Lung (tissue), 12 donors: Measurements from ENCODE around the gene MUC4. TPM values are rescaled to one million over a fixed set of nuclear protein-coding genes. Genes with fewer than 3 reads are reported as not detected.

Experiments
- ATAC-seq: fragments of 200-7000 bp; cut with Tn5 transposase; one replicate; pipeline ENCODE4 v1.9.1; 2020; ENCODE audit warnings: moderate number of reproducible peaks; ENCODE audit not compliant: insufficient read depth, low FRiP score
- DNase-seq, 3 donors: peaks; one replicate each; pipeline ENCODE4 v3.0.0-alpha.2; 2013 to 2017
- H3K27ac ChIP-seq, 2 donors: one replicate each; pipeline ENCODE4 v1.5.1; 2013; ENCODE audit warnings: mild to moderate bottlenecking in 2 of 2, moderate library complexity in 2 of 2, control low read depth in 1 of 2, inconsistent platforms in 1 of 2, low read depth in 1 of 2, low read length in 1 of 2
- H3K27me3 ChIP-seq, 3 donors: one replicate each; pipeline ENCODE4 v1.5.1; 2013; ENCODE audit warnings: low read length in 2 of 3; ENCODE audit not compliant: control insufficient read depth in 3 of 3, insufficient read depth in 3 of 3
- H3K36me3 ChIP-seq, 4 donors: one replicate each; pipeline ENCODE4 v1.5.1; 2013; ENCODE audit warnings: low read length in 4 of 4, mild to moderate bottlenecking in 1 of 4, moderate library complexity in 1 of 4; ENCODE audit not compliant: control insufficient read depth in 4 of 4, insufficient read depth in 4 of 4
- H3K4me1 ChIP-seq, 5 donors: one replicate each; pipeline ENCODE4 v1.5.1; 2013; ENCODE audit warnings: low read length in 5 of 5, mild to moderate bottlenecking in 2 of 5, moderate library complexity in 1 of 5; ENCODE audit not compliant: control insufficient read depth in 5 of 5, insufficient read depth in 5 of 5
- H3K4me3 ChIP-seq: one replicate; pipeline ENCODE4 v1.5.1; 2013; ENCODE audit warnings: mild to moderate bottlenecking, control low read depth, moderate library complexity
- H3K9ac ChIP-seq, 2 donors: one replicate each; pipeline ENCODE4 v1.5.1; 2013; ENCODE audit warnings: low read length in 2 of 2, control low read depth in 1 of 2; ENCODE audit not compliant: insufficient read depth in 1 of 2
- H3K9me3 ChIP-seq, 4 donors: one replicate each; pipeline ENCODE4 v1.5.1; 2013; ENCODE audit warnings: low read length in 3 of 4, mild to moderate bottlenecking in 1 of 4, moderate library complexity in 1 of 4; ENCODE audit not compliant: control insufficient read depth in 4 of 4, insufficient read depth in 3 of 4
- WGBS, 2 donors: extraction: QIAGEN DNeasy Blood & Tissue Kit; methylation state at CpG; one replicate each; pipeline ENCODE4 v1.1.7; 2013; 5-methylcytosine and 5-hydroxymethylcytosine counted together
- polyA plus RNA-seq, 2 donors: library from polyadenylated mRNA; stranded (reverse); fragments of 200-250 nt; gene quantifications; one replicate each; pipeline ENCODE4 v1.2.1, GENCODE V29; 2013
- total RNA-seq, 2 donors: library from RNA; depleted of rRNA in 1 of 2; stranded (reverse); fragments of >200 nt in 1 of 2; gene quantifications; one replicate each; pipeline ENCODE4 v1.2.1, GENCODE V29; 2014 to 2021
- TF ChIP-seq, protein P1 (sequence below): IDR thresholded peaks from 2 replicates; pipeline ENCODE4 v1.5.1; 2012; ENCODE audit warnings: mild to moderate bottlenecking; ENCODE audit errors: control extremely low read depth, extremely low read depth
- donor health status: control.
- donor health status: control.
- donor health status: Bipolar disorder and iron deficiency.
- donor health status: healthy.
- donor health status: DM: yes; HTN: yes; CAD: no.

MUC4 gene
- total and polyA plus RNA-seq, 4 donors, result 10.0 to 56.0 (median 21.9) TPM

DNA sequence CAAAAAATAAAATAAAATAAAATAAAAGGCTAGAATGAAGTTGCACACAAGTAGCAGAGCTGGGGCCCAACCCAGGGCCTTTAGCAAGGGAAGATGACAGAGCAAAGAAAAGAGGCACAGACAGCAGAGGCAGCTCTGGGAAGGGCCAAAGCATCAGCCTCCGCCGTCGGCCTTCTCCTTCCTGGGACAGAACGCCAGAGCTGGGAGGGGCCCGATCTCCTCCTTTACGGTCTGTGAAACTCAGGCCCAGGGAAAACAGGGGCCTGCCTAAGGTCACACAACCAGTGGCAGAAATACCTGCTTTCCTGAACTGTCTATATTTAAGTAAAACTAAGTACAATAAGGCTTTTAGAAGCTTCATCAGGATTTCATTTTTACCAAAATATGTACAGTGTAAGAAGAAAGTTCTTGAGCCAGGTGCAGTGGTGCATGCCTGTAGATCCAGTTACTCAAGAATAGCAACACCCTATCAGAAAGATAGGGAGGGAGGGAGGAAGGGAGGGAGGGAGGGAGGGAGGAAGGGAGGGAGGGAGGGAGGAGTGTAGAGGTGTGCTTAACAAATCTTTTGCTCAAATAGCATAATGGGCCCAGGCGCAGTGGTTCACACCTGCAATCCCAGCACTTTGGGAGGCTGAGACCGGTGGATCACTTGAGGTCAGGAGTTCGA lies 43.0 kb upstream of the MUC4 start:
- Histone ChIP-seq H3K9ac (no peak overlapping the region), H3K27ac (peak overlapping the region in 1 of 2 donors; percentile 64), H3K4me3 (no peak overlapping the region), H3K36me3 (no peaks in the 10 kb centered on the region), H3K27me3 (peaks cover 0 to 4% (median 0%) of the 10 kb centered on the region in 3 donors), H3K9me3 (no peaks in the 10 kb centered on the region), H3K4me1 (peaks cover 0 to 10% (median 2%) of the 10 kb centered on the region in 5 donors)
- DNase-seq (peak in 2 of 3 donors; percentile 31 to 58), ATAC-seq (no peak)
- TF ChIP-seq, protein P1, sequence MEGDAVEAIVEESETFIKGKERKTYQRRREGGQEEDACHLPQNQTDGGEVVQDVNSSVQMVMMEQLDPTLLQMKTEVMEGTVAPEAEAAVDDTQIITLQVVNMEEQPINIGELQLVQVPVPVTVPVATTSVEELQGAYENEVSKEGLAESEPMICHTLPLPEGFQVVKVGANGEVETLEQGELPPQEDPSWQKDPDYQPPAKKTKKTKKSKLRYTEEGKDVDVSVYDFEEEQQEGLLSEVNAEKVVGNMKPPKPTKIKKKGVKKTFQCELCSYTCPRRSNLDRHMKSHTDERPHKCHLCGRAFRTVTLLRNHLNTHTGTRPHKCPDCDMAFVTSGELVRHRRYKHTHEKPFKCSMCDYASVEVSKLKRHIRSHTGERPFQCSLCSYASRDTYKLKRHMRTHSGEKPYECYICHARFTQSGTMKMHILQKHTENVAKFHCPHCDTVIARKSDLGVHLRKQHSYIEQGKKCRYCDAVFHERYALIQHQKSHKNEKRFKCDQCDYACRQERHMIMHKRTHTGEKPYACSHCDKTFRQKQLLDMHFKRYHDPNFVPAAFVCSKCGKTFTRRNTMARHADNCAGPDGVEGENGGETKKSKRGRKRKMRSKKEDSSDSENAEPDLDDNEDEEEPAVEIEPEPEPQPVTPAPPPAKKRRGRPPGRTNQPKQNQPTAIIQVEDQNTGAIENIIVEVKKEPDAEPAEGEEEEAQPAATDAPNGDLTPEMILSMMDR, result no peak
- WGBS, 2 donors, result 56 to 68% methylated on average over 9 of the region's 9 CpGs

DNA sequence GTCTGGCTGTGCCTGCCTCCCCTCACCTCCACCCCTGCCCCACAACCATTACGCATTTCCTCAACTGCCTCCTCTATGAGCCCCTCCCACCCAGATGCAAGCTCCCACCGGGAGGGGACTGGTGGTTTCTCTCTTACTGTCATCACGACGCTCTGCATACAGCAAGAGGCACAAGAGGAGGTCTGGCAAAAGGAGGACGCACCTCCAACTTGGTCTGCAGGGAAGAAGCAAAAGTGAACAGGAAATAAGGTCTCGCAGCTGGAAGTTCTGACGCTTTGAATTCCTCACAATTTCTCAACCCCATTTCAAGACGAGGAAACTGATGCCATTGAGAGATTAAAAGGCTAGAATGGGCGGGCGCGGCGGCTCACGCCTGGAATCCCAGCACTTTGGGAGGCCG lies 42.3 kb upstream of the MUC4 start:
- H3K4me1 ChIP-seq, result peaks cover 0 to 3% (median 0%) of the 10 kb centered on the region in 5 donors
- no peak overlapping the region for H3K27ac ChIP-seq
- no peak for DNase-seq
- H3K9me3 ChIP-seq, result no peaks in the 10 kb centered on the region
- H3K9ac ChIP-seq, result no peak overlapping the region
- TF ChIP-seq, protein P1, result no peak
- H3K4me3 ChIP-seq, result no peak overlapping the region
- ATAC-seq, result no peak
- H3K36me3 ChIP-seq, result no peaks in the 10 kb centered on the region
- H3K27me3 ChIP-seq, result peaks cover 0 to 4% (median 0%) of the 10 kb centered on the region in 3 donors
- 48 to 65% methylated on average over 14 of the region's 14 CpGs for WGBS, 2 donors

DNA sequence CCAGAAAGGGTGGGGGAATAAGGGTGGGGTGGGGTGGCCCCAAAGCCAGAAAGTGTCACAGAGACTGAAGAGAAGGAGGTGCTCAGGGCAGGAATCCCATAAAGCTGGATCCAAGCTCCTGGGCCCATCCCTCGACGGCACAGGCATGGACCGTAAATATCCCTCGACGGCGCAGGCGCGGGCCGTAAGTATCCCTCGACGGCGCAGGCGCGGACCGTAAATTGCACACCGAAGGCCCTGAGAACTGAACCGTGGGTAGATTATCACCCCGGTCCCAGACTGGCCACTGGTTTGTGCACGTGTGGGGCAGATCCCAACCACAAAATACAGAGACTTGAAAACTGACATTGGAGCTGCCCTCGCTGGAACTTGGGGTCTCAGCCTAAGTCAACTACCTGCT lies 41.3 kb upstream of the MUC4 start:
- Histone ChIP-seq H3K9ac (no peak overlapping the region), H3K9me3 (no peaks in the 10 kb centered on the region)
- DNase-seq, result no peak

More for the DNA sequence above, 41.3 kb upstream of the MUC4 start:
- Histone ChIP-seq H3K27ac (no peak overlapping the region), H3K4me1 (peaks cover 0 to 3% (median 0%) of the 10 kb centered on the region in 5 donors), H3K27me3 (peaks cover 0 to 4% (median 0%) of the 10 kb centered on the region in 3 donors), H3K36me3 (no peaks in the 10 kb centered on the region), H3K4me3 (no peak overlapping the region)
- WGBS, 2 donors, result 95 to 97% methylated on average over 20 of the region's 20 CpGs
- TF ChIP-seq, protein P1, result no peak
- no peak for ATAC-seq
